NK-92 (cell line): ENCODE results near the gene RERE.

ENCODE experiments used
- DNase-seq: peaks from one replicate; lab custom pipeline; 2025; ENCODE audit not compliant: unreplicated experiment; lab: John Stamatoyannopoulos, UW

The RERE gene

DNA sequence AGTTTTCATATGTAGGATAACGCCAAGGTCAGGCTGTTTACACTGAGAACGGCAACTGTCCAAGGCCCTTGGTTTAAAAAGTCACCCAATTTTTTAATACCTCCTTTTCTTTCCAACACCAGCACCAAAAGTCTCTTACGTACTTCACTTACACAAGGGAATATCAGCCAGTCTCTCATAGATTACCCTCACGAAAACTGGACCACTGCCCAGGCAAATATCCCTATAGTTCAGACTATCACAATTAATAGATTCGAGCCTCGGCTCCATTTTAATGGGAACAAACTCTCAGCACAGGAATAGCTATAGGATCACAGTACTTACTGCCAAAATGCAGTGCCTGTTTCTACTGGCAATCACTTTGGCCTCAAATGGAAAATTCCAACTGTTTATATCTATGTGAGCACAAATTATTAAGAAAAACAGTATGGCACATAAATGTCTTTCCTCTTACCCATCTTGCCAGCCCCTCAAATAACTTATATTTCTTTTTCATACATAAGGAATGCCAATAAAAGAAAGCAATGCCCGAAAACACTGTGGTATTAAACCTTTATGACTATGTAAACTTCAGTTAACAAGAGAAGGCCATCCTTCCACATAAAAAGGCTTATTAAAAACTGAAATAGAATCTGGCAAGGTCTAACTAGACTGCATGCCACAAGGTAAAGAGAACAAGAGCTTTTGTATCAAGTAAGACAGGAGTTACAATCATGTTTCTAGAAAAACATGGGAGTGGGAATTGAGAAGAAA, 401.7 kb downstream of the RERE start:
- no peak for DNase-seq

DNA sequence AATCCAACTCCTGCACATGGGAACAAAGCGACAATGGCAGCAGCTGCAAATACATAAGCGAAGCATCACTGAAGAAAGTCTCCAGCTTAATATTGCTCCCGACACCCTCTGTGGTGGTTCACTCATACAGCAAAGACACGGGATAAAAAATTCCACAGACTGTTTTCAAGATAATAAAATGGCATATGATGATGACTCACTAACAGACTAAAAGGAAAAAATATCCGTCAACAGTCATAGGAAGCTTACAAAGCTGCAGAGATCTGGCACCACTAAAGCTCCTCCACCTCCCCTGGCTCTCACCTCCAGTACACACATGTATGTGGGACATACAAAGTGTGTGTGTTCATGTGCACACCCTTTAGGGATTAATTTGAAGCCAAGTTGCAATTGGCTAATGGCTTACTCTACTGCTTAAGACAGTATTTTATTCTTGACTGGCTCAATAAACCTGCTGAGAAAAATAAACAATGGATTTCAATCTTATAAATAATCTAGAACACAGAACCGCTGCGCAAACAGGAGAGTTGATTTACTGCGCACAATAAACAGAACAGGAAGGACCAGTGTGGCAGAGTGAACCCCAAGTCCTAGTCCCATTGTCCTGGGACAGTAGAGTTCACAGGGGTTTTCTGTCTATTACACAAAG, 405.1 kb downstream of the RERE start:
- no peak for DNase-seq

GRCh38 chr1:8411803-8412182, 405.6 kb downstream of the RERE start:
- DNase-seq: no peak

DNA sequence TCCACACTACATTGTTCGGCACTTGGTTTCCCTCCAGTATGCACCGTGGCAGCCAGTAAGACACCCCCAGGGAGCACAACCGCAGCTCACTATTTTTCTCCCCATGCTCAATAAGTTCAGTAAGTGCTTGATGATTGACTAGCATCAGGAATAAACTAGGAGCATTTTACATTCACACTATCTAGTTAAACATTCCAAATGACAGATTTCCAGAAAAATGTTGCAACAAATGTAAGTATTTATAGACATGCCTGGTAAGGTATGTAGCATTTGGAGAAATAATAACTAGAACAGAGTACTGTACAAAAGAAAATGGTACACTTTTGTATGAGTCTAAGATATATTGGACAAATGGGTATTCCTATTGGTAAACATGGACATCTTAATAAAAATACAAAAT, 406.6 kb downstream of the RERE start:
- no peak for DNase-seq

- no peak for DNase-seq
Measured at GRCh38 chr1:8409606-8410005, 407.8 kb downstream of the RERE start.

GRCh38 chr1:8409106-8409505, 408.3 kb downstream of the RERE start:
- no peak for DNase-seq

DNA sequence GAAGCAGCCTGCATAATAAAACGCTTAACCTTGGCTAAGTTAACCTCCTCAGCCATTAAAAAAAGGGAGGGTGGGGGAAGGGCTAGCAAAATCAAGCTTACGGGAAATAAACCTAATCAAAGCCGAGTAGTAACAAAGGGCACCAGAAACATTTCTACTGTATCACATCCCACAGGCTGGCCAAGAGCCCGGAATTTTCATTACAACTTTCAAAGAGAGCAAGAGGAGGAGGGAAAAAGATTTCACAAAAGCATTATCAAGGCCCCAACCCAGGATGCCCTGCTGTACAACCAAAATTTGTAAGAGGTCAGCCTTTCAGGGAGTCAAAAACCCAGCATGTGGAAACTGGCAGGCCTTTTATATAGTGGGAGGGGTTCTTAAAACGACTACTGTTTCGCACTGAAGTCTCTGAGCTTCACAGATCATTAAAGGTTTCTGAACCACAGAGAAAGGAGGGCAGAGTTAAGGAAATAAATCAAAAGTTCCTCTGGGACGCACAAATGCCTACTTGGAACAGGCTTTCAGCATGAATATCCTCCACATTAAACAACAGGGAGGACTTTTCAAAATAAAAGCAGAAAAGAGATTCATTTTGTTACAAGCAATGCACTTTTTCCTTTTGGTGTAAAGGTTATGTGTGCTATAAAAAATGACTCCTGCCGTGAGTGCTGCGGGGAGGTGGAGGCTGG, 409.1 kb downstream of the RERE start:
- no peak for DNase-seq

- no peak for DNase-seq
Measured at GRCh38 chr1:8407652-8408051, 409.8 kb downstream of the RERE start.

GRCh38 chr1:8406960-8407359, 410.5 kb downstream of the RERE start:
- DNase-seq: no peak

DNA sequence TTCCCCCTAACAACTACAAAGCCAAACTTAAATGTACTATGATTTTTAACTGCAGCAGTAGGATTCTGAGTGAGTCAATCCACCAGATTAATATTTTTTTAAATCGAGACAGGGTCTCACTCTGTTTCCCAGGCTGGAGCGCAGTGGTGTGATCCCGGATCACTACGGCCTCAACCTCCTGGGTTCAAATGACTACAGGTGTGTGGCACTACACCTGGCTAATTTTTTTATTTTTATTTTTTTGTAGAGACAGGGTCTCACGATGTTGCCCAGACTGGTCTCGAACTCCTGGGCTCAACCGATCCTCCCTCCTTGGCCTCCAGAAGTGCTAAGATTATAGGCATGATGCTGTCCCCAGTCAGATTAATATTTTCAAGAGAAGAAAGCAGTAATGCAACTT, 411.4 kb downstream of the RERE start:
- DNase-seq: no peak

- DNase-seq: no peak
Measured at GRCh38 chr1:8404460-8405370, 412.7 kb downstream of the RERE start.

GRCh38 chr1:8402109-8402710, 415.2 kb downstream of the RERE start:
- no peak for DNase-seq

- no peak for DNase-seq
Measured at GRCh38 chr1:8398677-8399076, 418.8 kb downstream of the RERE start.

DNA sequence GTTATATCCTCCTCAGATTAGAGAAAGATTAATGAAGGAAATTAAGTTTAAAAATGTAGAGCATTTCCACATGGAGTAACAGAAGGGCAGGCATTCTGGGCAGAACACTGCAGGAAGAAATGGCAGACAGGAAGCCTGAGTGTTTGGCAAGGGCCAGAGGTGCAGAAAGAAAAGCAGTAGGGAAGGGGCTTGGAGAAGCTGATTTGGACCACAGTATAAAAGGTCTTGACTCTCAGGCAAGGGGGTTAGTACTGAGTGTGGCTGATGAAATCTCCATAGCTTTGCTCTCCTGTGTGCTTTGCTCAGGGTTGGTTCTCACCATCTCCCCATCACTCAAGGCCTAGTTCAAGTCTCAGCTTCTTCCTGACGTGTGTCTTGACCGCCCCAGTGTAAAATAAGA, 419.4 kb downstream of the RERE start:
- DNase-seq: no peak

- DNase-seq: no peak
Measured at GRCh38 chr1:8397511-8397910, 419.9 kb downstream of the RERE start.

DNA sequence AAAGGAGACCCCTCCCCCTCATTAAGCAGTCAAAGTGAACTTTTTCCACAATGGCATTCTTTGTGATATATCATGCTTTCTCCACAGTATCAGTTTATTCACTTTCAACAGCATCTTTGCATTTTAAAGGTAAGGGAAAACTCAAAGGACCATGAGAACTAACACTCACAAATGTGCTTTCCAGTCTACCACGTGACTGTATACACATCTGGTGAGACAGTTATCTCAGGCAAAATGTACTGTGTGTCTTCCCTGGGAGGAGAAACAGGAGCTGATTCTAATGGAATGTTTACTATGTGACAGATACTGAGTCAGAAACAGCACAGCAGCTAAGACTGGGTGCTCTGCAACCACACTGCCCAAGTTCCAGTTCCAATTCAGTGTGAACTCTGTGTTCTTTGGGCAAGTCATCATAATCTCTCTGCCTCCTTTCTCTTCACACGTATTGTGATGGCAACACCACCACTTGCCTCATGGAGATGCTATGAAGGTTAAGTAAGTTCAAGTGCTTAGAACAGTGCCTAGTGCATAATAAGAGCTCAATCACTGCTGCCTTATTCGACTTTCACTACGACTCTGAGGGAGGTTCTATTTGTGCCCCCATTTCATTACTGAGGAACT, 420.5 kb downstream of the RERE start:
- no peak for DNase-seq

GRCh38 chr1:8396083-8396785, 421.2 kb downstream of the RERE start:
- no peak for DNase-seq

- DNase-seq: no peak
Measured at GRCh38 chr1:8395433-8395866, 422.0 kb downstream of the RERE start.

- no peak for DNase-seq
Measured at GRCh38 chr1:8394456-8395321, 422.8 kb downstream of the RERE start.
